Epithelial cell of esophagus (primary cell): Measurements from ENCODE around the gene MFAP3L.
A peak's percentile ranks its signal among the peaks of the same experiment; 100 is the strongest.

Experiments
- DNase-seq: peaks from one replicate; pipeline ENCODE4 v3.0.0; 2010; ENCODE audit warnings: low read depth
- H3K4me3 ChIP-seq: 2 replicates; pipeline ENCODE4 v1.5.1; 2011; ENCODE audit warnings: mild to moderate bottlenecking, low read length, control low read depth
- TF ChIP-seq, protein P1 (sequence below): IDR thresholded peaks from 2 replicates; pipeline ENCODE4 v1.5.1; 2011; ENCODE audit warnings: low read depth, mild to moderate bottlenecking, low read length, control low read depth, inconsistent platforms; ENCODE audit not compliant: insufficient read depth; ENCODE audit errors: missing control alignments

The MFAP3L gene

DNA sequence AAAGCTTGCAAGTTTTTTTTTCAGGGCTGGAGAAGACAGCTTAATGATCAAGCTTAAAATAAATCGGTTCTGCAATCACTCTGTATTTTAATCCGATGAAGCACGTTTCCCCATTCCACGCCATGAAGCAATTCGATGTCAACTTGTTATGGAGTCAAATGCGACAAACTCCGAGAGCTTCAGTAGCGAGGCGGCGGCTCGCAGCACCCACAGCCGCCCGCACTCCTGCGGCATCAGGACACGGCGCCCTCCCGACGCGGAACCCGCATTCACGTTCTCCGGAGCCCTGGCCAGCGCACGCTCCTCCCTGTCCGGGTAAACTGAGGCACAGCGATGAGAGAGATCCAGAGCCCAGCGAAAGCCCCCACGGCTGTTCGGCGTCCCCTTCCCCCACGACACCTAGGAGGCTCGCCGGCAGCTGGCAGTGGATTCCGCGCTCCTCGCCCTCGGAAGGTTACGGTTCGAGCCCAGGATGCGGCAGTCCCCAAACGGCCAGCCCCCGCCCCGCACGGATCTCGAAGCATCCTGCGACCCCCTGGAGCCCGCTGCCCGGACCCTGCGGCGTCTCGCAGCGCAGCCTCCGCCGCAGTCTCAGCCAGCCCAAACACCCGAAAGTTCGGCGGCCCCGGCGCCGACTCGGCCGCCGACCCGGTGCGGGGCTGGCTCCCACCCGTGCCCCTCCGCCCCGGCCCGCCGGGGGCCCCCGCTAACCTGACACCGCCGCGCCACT lies 507 bp downstream of the MFAP3L start:
- H3K4me3 ChIP-seq, result peak overlapping the region; percentile 50
- DNase-seq, result peak; percentile 14
- TF ChIP-seq, protein P1, sequence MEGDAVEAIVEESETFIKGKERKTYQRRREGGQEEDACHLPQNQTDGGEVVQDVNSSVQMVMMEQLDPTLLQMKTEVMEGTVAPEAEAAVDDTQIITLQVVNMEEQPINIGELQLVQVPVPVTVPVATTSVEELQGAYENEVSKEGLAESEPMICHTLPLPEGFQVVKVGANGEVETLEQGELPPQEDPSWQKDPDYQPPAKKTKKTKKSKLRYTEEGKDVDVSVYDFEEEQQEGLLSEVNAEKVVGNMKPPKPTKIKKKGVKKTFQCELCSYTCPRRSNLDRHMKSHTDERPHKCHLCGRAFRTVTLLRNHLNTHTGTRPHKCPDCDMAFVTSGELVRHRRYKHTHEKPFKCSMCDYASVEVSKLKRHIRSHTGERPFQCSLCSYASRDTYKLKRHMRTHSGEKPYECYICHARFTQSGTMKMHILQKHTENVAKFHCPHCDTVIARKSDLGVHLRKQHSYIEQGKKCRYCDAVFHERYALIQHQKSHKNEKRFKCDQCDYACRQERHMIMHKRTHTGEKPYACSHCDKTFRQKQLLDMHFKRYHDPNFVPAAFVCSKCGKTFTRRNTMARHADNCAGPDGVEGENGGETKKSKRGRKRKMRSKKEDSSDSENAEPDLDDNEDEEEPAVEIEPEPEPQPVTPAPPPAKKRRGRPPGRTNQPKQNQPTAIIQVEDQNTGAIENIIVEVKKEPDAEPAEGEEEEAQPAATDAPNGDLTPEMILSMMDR, result no peak

DNA sequence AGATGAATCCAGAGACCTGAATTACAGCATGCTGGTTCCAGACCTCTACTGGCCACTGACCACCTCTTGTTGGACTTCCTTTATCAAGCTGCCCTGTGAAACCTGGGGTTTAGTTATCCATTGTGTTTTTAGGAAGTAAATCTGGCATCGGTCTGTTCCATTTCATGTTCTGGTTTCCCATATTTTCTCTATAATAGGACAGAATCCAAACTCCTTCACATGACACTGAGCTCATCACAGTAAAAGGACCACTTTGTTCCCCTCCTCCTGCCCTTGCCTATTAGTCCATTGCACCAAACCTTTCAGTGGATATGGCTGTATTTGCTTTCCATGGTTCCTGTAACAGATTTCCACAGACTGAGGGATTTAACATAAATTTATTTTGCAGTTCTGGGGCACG lies 4.0 kb downstream of the MFAP3L start:
- no peak overlapping the region for H3K4me3 ChIP-seq
- no peak for DNase-seq
- TF ChIP-seq, protein P1, result no peak

DNA sequence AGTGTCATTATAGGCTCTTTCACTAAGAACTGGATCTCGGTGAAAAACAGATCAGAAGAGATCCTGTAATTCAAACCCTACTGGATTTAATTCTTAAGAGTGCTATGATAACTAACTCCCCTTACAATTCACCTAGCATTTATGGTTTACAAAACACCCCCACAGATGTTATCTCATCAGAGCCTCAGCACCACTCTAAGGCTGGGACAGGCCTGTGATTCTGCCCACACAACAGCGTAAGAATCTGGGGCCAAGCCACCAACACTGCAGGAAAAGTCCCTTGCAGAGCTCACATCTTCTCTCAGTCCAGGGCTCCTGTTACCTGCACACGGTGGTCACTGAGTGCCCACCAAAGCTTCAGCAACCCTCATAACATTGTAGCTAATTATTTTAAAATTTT lies 8.9 kb downstream of the MFAP3L start:
- DNase-seq, result no peak
- H3K4me3 ChIP-seq, result no peak overlapping the region
- TF ChIP-seq, protein P1, result no peak

DNA sequence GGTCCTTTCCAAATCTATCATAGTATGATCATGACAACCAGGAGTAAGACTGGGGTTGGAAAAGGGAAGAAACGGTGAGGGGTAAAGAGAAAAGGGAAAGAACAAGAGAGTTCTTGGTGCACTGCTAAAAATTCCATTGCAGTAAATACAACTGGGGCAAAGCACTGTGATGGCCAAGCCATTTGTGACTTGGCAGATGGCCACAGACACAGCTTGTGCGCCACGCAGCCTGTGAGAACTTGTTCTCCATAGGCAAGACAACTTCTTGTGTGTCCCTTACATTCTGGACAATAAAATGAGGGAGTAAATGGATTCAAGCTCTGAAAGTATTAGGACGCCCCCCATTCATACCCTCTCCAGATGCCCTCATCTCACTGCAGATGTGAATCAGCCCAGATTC lies 10.9 kb downstream of the MFAP3L start:
- DNase-seq, result no peak
- TF ChIP-seq, protein P1, result no peak
- no peak overlapping the region for H3K4me3 ChIP-seq

DNA sequence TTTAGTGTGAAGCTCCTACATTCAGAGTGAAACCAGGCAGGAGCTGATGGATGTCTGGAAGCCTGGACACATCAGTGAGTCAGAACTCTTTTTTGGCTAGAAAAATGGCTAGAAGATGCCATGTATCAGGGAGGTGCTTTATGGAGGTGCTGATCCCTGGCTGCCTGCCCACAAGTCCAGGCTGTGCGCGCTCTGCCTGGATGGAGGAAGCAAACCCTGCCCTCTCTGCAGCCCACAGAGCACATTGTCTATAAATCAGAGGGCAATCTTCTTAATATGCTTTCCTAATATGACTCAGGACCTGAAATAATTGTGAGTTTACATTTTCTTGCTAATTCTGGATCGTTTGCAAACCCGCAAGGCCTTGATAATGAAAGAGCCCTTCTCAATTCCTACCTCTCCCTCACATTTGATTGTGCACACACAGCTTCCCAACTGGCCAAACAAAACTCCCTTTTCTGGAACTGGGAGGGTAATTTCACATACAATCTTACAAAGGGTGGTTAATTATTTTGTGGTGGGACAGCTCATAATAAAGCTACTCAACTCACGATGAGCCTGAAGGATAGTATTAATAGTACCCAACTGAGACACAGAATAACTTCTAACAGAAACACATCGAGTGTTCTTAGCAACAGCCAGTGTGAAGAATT lies 11.7 kb downstream of the MFAP3L start:
- H3K4me3 ChIP-seq, result no peak overlapping the region
- TF ChIP-seq, protein P1, result no peak
- DNase-seq, result no peak

DNA sequence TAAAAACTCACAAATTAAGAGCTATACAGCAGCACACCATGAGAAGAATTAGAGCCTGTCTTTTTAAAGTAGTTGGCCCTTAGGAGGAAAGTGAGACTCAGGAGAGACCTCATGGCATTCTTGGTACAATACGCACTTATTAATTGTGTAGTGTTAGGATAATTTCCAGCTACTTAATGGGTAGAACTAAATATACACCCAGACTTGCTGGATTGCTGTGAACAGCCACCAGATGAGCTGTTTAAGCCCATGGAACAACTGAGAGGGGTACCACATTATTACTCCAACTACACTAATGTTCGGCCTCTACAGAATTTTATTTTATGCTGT lies 13.6 kb downstream of the MFAP3L start:
- TF ChIP-seq, protein P1, result no peak

More for the DNA sequence above, 13.6 kb downstream of the MFAP3L start:
- no peak overlapping the region for H3K4me3 ChIP-seq
- DNase-seq, result no peak
